ENCODE results near the gene NFYA.

NFYA gene

DNA sequence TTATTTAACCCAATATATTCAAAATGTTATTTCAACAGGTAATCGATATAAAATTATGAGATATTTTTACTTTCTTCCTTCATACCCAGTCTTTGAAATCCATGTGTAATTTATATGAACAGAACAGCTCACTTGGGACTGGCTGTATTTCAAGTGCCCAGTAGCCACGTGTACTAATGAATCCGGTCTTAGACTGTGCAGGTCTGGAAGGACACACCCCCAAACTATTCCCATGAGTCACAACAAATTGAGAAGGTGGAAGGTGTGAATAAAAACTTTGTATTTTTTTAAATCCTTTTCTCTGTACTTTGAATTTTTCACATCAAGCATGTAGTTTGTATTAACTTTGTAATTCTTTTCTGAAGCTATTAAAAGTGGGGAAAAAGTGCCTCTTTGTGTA, 36.6 kb upstream of the NFYA start:
- TF ChIP-seq CTCF (IDR thresholded peaks at IDR 0.05) = no peak
- H3K79me2 ChIP-seq = no peaks in the 10 kb centered on the region
- H3K4me3 ChIP-seq (ENCODE audit: low read depth, low read length) = no peak overlapping the region
- no peak overlapping the region for H3K27ac ChIP-seq
- no peaks in the 10 kb centered on the region for H3K27me3 ChIP-seq (ENCODE audit: control insufficient read depth, insufficient read depth, low read length)
- H3K9ac ChIP-seq = no peak overlapping the region
- no peaks in the 10 kb centered on the region for H3K9me3 ChIP-seq (ENCODE audit: control insufficient read depth, low read length)
- H3K4me1 ChIP-seq = no peaks in the 10 kb centered on the region
- H2AFZ ChIP-seq = no peak overlapping the region
- H3K4me2 ChIP-seq (ENCODE audit: low read length) = no peak overlapping the region
- no peaks in the 10 kb centered on the region for H3K36me3 ChIP-seq (ENCODE audit: control insufficient read depth, insufficient read depth, low read length)

- no peak for TF ChIP-seq CTCF (IDR thresholded peaks at IDR 0.05)
- Histone ChIP-seq H3K9me3 (ENCODE audit: control insufficient read depth, low read length) (no peaks in the 10 kb centered on the region), H3K36me3 (ENCODE audit: control insufficient read depth, insufficient read depth, low read length) (no peaks in the 10 kb centered on the region), H3K9ac (no peak overlapping the region), H3K4me3 (ENCODE audit: low read depth, low read length) (no peak overlapping the region), H3K79me2 (no peaks in the 10 kb centered on the region), H3K4me1 (no peaks in the 10 kb centered on the region), H3K27me3 (ENCODE audit: control insufficient read depth, insufficient read depth, low read length) (no peaks in the 10 kb centered on the region), H3K4me2 (ENCODE audit: low read length) (no peak overlapping the region), H2AFZ (no peak overlapping the region), H3K27ac (no peak overlapping the region)
These were observed 36.2 kb upstream of the NFYA start for GRCh38 chr6:41036601-41037000.

DNA sequence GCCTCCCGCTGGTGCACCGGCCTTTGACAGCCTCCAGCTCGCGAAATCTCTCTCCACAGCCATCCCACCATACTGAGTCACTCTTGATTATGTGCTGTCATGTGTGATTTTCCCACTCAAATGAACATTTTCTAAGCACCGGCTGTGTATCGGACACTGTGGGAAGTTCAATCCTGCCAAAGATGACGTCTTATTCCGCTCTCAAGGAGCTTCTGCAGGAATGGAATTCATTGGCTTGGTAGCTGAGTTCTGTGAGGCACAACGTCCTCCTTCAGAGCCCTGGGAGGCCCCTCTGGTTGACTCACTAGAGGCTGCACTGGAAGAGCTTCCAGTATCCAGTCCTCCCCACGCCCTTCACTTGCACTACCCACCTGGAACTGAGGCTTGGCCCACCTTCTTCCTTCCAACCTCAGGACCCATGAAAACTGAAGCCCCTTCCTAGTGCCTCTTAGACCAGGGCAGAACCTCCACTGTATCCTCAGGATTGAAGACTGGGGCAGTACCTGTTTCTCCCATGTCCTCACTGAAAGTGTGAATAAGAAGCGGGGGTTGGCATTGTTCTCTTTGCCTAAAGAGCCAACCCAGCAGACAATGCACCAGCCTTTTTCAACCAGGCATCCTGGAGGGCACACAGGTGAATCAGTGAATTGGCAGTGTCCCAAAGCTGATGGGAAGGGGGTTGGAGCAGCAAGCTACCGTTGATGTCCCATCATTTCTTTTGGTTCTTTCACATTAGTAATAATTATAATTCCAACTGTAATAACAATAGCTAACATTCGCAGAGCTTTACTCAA, 35.5 kb upstream of the NFYA start:
- no peak for TF ChIP-seq CTCF (IDR thresholded peaks at IDR 0.05)
- Histone ChIP-seq H3K4me2 (ENCODE audit: low read length) (no peak overlapping the region), H3K27me3 (ENCODE audit: control insufficient read depth, insufficient read depth, low read length) (no peaks in the 10 kb centered on the region), H3K4me3 (ENCODE audit: low read depth, low read length) (no peak overlapping the region), H3K9me3 (ENCODE audit: control insufficient read depth, low read length) (no peaks in the 10 kb centered on the region), H3K9ac (no peak overlapping the region), H3K79me2 (no peaks in the 10 kb centered on the region), H3K4me1 (no peaks in the 10 kb centered on the region), H2AFZ (no peak overlapping the region), H3K27ac (no peak overlapping the region), H3K36me3 (ENCODE audit: control insufficient read depth, insufficient read depth, low read length) (no peaks in the 10 kb centered on the region)

GRCh38 chr6:41038205-41038604, 34.6 kb upstream of the NFYA start:
- Histone ChIP-seq H3K4me1 (no peaks in the 10 kb centered on the region), H3K27me3 (ENCODE audit: control insufficient read depth, insufficient read depth, low read length) (no peaks in the 10 kb centered on the region), H3K4me3 (ENCODE audit: low read depth, low read length) (no peak overlapping the region), H3K36me3 (ENCODE audit: control insufficient read depth, insufficient read depth, low read length) (no peaks in the 10 kb centered on the region), H3K79me2 (no peaks in the 10 kb centered on the region), H2AFZ (no peak overlapping the region), H3K27ac (no peak overlapping the region), H3K4me2 (ENCODE audit: low read length) (no peak overlapping the region), H3K9ac (no peak overlapping the region), H3K9me3 (ENCODE audit: control insufficient read depth, low read length) (no peaks in the 10 kb centered on the region)
- TF ChIP-seq CTCF (IDR thresholded peaks at IDR 0.05) = no peak
